Measurements from ENCODE around the gene IZUMO1R. TPM values are rescaled to one million over a fixed set of nuclear protein-coding genes. Genes with fewer than 3 reads are reported as not detected.

The IZUMO1R gene
- total RNA-seq, 1 experiment from 2014 or later, result not detected

DNA sequence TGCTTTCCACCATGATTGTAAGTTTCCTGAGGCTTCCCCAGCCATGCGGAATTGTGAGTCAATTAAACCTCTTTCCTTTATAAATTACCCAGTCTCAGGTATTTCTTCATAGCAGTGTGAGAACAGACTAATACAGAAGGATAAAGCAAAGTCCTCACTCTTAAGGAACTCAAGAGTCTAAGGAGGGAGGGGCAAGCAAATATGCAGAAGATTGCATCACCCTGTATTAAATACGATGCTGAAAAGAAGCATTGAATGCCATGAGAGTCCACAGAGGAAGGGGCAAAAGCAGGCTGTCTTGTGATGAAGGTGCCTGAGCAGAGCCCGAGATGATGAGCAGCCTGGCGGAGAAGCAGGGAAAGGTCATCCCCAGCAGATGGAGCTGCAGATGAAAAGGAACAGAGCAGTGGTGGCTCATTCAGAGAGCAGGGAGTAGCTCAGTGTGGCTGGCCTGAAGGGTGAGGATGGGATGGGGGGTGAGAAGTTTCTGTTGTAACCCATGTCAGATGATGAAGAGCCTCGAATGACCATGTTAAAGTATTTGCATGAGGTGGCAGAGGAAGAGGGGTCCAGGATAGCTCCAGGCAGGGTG, 6.3 kb upstream of the IZUMO1R start:
- Histone ChIP-seq H3K4me2 (no peak overlapping the region), H3K27ac (no peak overlapping the region), H3K27me3 (ENCODE audit: insufficient read depth, low read depth) (peaks cover 23% of the 10 kb centered on the region; the same call in 1 of the 2 replicates), H4K20me1 (ENCODE audit: insufficient read depth) (no peaks in the 10 kb centered on the region), H3K4me1 (replicated peaks; ENCODE audit: insufficient read depth) (no peaks in the 10 kb centered on the region), H3F3A (ENCODE audit: insufficient read depth, low read depth) (no peaks in the 10 kb centered on the region), H3K4me3 (no peak overlapping the region), H3K9me3 (ENCODE audit: insufficient read depth, low read depth) (no peaks in the 10 kb centered on the region), H3K9me2 (ENCODE audit: insufficient read depth) (peaks cover 8% of the 10 kb centered on the region; the same call in 1 of the 2 replicates), H3K79me2 (ENCODE audit: low read depth) (no peaks in the 10 kb centered on the region), H3K36me3 (ENCODE audit: low read depth) (no peaks in the 10 kb centered on the region), H2AFZ (no peak overlapping the region)
- intact Hi-C loops (cut with micrococcal nuclease; ENCODE audit: unreplicated experiment), result no loop called here
- no TSS peak for BruUV-seq (replicated peaks)
- ChIA-PET CTCF (no interaction called here), POLR2A (ENCODE audit: unreplicated experiment) (interaction anchor here (0.5 kb wide), 1 partner anchor 585 kb away, joined by 3 read pairs; no protein-coding TSS in a partner anchor)
- TF ChIP-seq, protein P1, sequence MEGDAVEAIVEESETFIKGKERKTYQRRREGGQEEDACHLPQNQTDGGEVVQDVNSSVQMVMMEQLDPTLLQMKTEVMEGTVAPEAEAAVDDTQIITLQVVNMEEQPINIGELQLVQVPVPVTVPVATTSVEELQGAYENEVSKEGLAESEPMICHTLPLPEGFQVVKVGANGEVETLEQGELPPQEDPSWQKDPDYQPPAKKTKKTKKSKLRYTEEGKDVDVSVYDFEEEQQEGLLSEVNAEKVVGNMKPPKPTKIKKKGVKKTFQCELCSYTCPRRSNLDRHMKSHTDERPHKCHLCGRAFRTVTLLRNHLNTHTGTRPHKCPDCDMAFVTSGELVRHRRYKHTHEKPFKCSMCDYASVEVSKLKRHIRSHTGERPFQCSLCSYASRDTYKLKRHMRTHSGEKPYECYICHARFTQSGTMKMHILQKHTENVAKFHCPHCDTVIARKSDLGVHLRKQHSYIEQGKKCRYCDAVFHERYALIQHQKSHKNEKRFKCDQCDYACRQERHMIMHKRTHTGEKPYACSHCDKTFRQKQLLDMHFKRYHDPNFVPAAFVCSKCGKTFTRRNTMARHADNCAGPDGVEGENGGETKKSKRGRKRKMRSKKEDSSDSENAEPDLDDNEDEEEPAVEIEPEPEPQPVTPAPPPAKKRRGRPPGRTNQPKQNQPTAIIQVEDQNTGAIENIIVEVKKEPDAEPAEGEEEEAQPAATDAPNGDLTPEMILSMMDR (conservative IDR thresholded peaks at IDR 0.05), result peak; percentile 34; the same call in 1 of the 2 replicates
- no peak for TF ChIP-seq EZH2 (IDR thresholded peaks at IDR 0.05; ENCODE audit: low read depth)
- DNase-seq, result no peak

DNA sequence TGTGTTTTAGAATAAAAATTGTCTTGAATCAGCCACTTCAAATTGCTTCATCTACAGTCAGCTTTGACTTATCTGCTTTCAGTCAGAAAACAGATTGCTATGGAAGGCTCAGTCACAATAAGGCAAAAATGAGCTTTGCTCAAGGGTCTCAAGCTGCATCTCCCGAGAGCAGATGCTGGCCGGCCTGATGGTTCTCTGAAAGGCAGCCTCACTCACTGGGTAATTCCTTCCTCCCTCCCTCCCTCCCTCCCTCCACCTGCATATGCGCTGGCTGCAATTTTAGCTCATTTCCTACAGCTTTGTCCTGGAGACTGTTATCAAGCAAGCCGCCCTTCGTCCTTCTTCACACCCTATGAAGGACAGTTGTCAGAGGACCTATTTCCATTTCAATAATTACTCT, 1.6 kb upstream of the IZUMO1R start:
- no peak for DNase-seq
- H3K9me2 ChIP-seq (ENCODE audit: insufficient read depth), result no peaks in the 10 kb centered on the region
- peaks cover 25% of the 10 kb centered on the region; the same call in 1 of the 2 replicates for H3K27me3 ChIP-seq (ENCODE audit: insufficient read depth, low read depth)
- intact Hi-C loops (cut with micrococcal nuclease; ENCODE audit: unreplicated experiment), result no loop called here
- no peaks in the 10 kb centered on the region for H3K36me3 ChIP-seq (ENCODE audit: low read depth)
- H3K4me1 ChIP-seq (replicated peaks; ENCODE audit: insufficient read depth), result no peaks in the 10 kb centered on the region
- no peaks in the 10 kb centered on the region for H3K9me3 ChIP-seq (ENCODE audit: insufficient read depth, low read depth)
- H3K4me2 ChIP-seq, result no peak overlapping the region
- BruUV-seq (replicated peaks), result no TSS peak
- H3K4me3 ChIP-seq, result no peak overlapping the region
- TF ChIP-seq, protein P1 (conservative IDR thresholded peaks at IDR 0.05), result no peak
- no peak for TF ChIP-seq EZH2 (IDR thresholded peaks at IDR 0.05; ENCODE audit: low read depth)
- H4K20me1 ChIP-seq (ENCODE audit: insufficient read depth), result no peaks in the 10 kb centered on the region
- ChIA-PET CTCF (no interaction called here), POLR2A (ENCODE audit: unreplicated experiment) (interaction anchor here (0.6 kb wide), 1 partner anchor 156 kb away, joined by 5 read pairs; no protein-coding TSS in a partner anchor)
- H2AFZ ChIP-seq, result no peak overlapping the region
- no peaks in the 10 kb centered on the region for H3K79me2 ChIP-seq (ENCODE audit: low read depth)
- no peaks in the 10 kb centered on the region for H3F3A ChIP-seq (ENCODE audit: insufficient read depth, low read depth)
- H3K27ac ChIP-seq, result no peak overlapping the region

DNA sequence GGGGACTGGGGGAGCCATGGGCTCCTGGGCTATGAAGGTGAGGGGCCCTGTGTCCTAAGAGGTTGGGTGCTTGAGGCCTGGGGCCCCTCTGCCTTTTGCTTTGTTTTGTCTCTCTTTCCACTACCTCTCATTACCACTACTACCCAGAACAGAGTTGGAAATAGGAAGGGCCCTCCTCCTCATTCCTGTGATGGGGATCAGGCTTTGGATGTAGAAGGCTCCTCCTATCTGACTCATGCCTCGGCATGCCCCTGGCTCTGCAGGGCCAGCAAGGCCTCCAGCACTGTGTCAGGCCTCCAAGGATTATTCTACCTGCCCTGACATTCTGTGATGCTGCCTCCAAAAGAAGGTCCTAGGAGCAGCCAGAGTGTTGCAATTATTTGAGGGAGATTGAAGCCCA, 766 bp downstream of the IZUMO1R start:
- no peak overlapping the region for H2AFZ ChIP-seq
- intact Hi-C loops (cut with micrococcal nuclease; ENCODE audit: unreplicated experiment), result no loop called here

More for the DNA sequence above, 766 bp downstream of the IZUMO1R start:
- Histone ChIP-seq H3K27me3 (ENCODE audit: insufficient read depth, low read depth) (peaks cover 9% of the 10 kb centered on the region; the same call in 1 of the 2 replicates), H3K4me2 (no peak overlapping the region), H3K79me2 (ENCODE audit: low read depth) (no peaks in the 10 kb centered on the region), H4K20me1 (ENCODE audit: insufficient read depth) (no peaks in the 10 kb centered on the region), H3K4me1 (replicated peaks; ENCODE audit: insufficient read depth) (no peaks in the 10 kb centered on the region), H3F3A (ENCODE audit: insufficient read depth, low read depth) (no peaks in the 10 kb centered on the region), H3K4me3 (no peak overlapping the region), H3K27ac (no peak overlapping the region), H3K36me3 (ENCODE audit: low read depth) (no peaks in the 10 kb centered on the region), H3K9me3 (ENCODE audit: insufficient read depth, low read depth) (no peaks in the 10 kb centered on the region), H3K9me2 (ENCODE audit: insufficient read depth) (no peaks in the 10 kb centered on the region)
- no peak for TF ChIP-seq EZH2 (IDR thresholded peaks at IDR 0.05; ENCODE audit: low read depth)
- TF ChIP-seq, protein P1 (conservative IDR thresholded peaks at IDR 0.05), result no peak
- CTCF ChIA-PET, result no interaction called here
- DNase-seq, result no peak
- POLR2A ChIA-PET (ENCODE audit: unreplicated experiment), result no interaction called here
- no TSS peak for BruUV-seq (replicated peaks)
